LNCAP (cell line): Measurements from ENCODE around the gene LDHAL6B.

Source experiments
- CTCF ChIP-seq: fragments of 450-650 bp; IDR thresholded peaks from 2 replicates; pipeline ENCODE4 v1.5.1; 2017; ENCODE audit warnings: mild to moderate bottlenecking

Gene LDHAL6B

DNA sequence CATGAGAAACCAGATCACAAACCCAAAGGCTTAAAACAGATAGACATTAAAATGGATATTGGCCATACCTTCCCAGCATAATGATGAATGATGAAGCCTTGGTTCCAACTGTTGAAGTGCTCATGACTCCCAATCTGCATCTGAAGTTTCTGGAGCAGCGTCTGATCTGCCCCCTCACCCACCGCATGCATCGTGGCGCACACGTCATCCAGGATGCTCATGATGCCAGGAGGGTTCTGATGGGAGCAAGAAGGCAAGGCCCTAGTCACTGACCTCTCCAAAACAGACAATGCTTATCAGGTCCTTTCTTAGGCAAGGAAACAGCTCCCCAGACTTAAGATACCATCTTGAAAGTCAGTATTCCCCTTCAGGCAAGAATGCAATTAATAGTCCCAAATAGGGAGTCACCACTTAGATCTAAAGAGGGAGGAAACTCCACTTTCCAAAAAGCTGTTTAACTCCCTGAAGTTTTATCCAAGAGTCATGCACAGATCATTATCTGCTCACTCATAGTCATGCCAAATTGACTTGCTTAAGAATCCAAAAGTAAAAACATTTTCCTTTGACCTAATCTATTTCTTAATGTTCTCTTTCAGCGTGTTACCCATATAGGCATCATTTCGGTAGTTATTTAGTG is 2.1 kb downstream of the LDHAL6B start:
- TF ChIP-seq CTCF: no peak

GRCh38 chr15:59210186-59210585 is 3.5 kb downstream of the LDHAL6B start:
- TF ChIP-seq CTCF: no peak

DNA sequence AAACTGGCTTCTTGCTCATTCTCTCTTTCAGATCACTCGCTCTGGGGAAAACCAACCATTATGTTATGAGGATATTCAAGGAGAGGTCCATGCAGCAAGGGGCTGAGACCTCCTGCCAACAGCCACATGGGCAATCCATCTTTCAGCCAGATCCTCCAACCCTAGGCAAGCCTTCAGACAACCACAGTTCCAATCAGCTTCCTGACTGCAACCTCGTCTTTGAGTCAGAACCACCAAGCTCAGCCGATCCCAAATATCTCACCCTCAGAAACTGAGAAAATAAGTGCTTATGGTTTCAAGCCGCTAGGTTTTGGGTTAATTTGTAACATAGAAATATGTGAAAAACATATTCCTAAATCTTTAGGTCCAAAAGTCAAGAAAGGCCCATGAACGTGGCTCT is 10.3 kb downstream of the LDHAL6B start:
- no peak for TF ChIP-seq CTCF

- TF ChIP-seq CTCF: no peak
Measured at GRCh38 chr15:59217876-59218498, 11.3 kb downstream of the LDHAL6B start.

- TF ChIP-seq CTCF: no peak
Measured at GRCh38 chr15:59218710-59219109, 12.1 kb downstream of the LDHAL6B start.

- no peak for TF ChIP-seq CTCF
Measured at GRCh38 chr15:59221511-59222505, 15.2 kb downstream of the LDHAL6B start.

GRCh38 chr15:59222906-59223550 is 16.4 kb downstream of the LDHAL6B start:
- no peak for TF ChIP-seq CTCF
